Astrocyte (in vitro differentiated cells and primary cell): ENCODE results near the gene KRTAP25-1.

ENCODE experiments used
- CTCF ChIP-seq: IDR thresholded peaks from 2 replicates; pipeline ENCODE4 v1.5.1; 2011; ENCODE audit warnings: low read depth, mild to moderate bottlenecking, inconsistent platforms, low read length, moderate library complexity; ENCODE audit not compliant: insufficient read depth
- EZH2 ChIP-seq: IDR thresholded peaks from 2 replicates; pipeline ENCODE4 v1.6.1; 2012; ENCODE audit warnings: mild to moderate bottlenecking, low read length, inconsistent platforms; ENCODE audit not compliant: insufficient read depth

- TF ChIP-seq CTCF (no peak), EZH2 (no peak)
These were observed 33.6 kb downstream of the KRTAP25-1 start for GRCh38 chr21:30255679-30256078.
